Smooth muscle cell of trachea (primary cell): ENCODE results near the gene LRCH1. TPM values are rescaled to one million over a fixed set of nuclear protein-coding genes. Genes with fewer than 3 reads are reported as not detected.

ENCODE experiments used
- total RNA-seq: library from RNA; depleted of rRNA; stranded (reverse); fragments of >200 nt; gene quantifications from 2 replicates; pipeline ENCODE4 v1.2.1, GENCODE V29; 2014

Gene LRCH1
- 9.9 and 15.6 TPM in 2 replicates for total RNA-seq

GRCh38 chr13:46552889-46553520 lies at the start of gene LRCH1:
Gene LRCH1, plus strand, starts transcription at chr13:46553170. Its CDS starts 227 bp downstream, at chr13:46553397.

GRCh38 chr13:46796515-46797474 lies 243.8 kb downstream of the LRCH1 start, which contains the start of gene ESD:
Gene ESD, minus strand, starts transcription at chr13:46797161. Its CDS starts 5,748 bp downstream, at chr13:46791413.

Other genes starting within 250 kb of the LRCH1 start
- gene RUBCNL, start 165.9 kb upstream of the LRCH1 start, total RNA-seq, result 11.2 and 17.0 TPM in 2 replicates
- gene ESD, start 244.0 kb downstream of the LRCH1 start, total RNA-seq, result 119 and 180 TPM in 2 replicates